ENCODE data around the gene OR10A6. TPM values are rescaled to one million over a fixed set of nuclear protein-coding genes. Genes with fewer than 3 reads are reported as not detected.

The OR10A6 gene
- total RNA-seq, 1 experiment from 2014 or later = not detected

GRCh38 chr11:7898666-7899283 is 32.3 kb downstream of the OR10A6 start:
- Histone ChIP-seq H3K27me3 (ENCODE audit: insufficient read depth, low read depth) (no peaks in the 10 kb centered on the region), H3K79me2 (ENCODE audit: low read depth) (peaks cover 15% of the 10 kb centered on the region), H3K4me2 (no peak overlapping the region), H3K36me3 (ENCODE audit: low read depth) (peaks cover 16% of the 10 kb centered on the region), H2AFZ (no peak overlapping the region), H3F3A (ENCODE audit: insufficient read depth, low read depth) (peaks cover 24% of the 10 kb centered on the region; the same call in 1 of the 2 replicates), H4K20me1 (ENCODE audit: insufficient read depth) (no peaks in the 10 kb centered on the region), H3K9me2 (ENCODE audit: insufficient read depth) (no peaks in the 10 kb centered on the region), H3K4me3 (no peak overlapping the region), H3K9me3 (ENCODE audit: insufficient read depth, low read depth) (peaks cover 16% of the 10 kb centered on the region), H3K27ac (no peak overlapping the region), H3K4me1 (replicated peaks; ENCODE audit: insufficient read depth) (peaks cover 33% of the 10 kb centered on the region)
- BruUV-seq (replicated peaks) = no TSS peak
- DNase-seq = no peak
- intact Hi-C loops (cut with micrococcal nuclease; ENCODE audit: unreplicated experiment) = no loop called here
- ChIA-PET CTCF (no interaction called here), POLR2A (ENCODE audit: unreplicated experiment) (no interaction called here)
- TF ChIP-seq CTCF (conservative IDR thresholded peaks at IDR 0.05) (no peak), EZH2 (IDR thresholded peaks at IDR 0.05; ENCODE audit: low read depth) (no peak)

- Histone ChIP-seq H3K9me3 (ENCODE audit: insufficient read depth, low read depth) (peaks cover 16% of the 10 kb centered on the region), H4K20me1 (ENCODE audit: insufficient read depth) (no peaks in the 10 kb centered on the region), H3K36me3 (ENCODE audit: low read depth) (peaks cover 16% of the 10 kb centered on the region), H3K79me2 (ENCODE audit: low read depth) (no peaks in the 10 kb centered on the region), H3K9me2 (ENCODE audit: insufficient read depth) (no peaks in the 10 kb centered on the region), H3K4me1 (replicated peaks; ENCODE audit: insufficient read depth) (peaks cover 17% of the 10 kb centered on the region), H3F3A (ENCODE audit: insufficient read depth, low read depth) (peaks cover 9% of the 10 kb centered on the region; the same call in 1 of the 2 replicates), H3K4me2 (no peak overlapping the region), H3K27me3 (ENCODE audit: insufficient read depth, low read depth) (no peaks in the 10 kb centered on the region), H3K4me3 (no peak overlapping the region), H3K27ac (no peak overlapping the region), H2AFZ (no peak overlapping the region)
- BruUV-seq (replicated peaks) = no TSS peak
- intact Hi-C loops (cut with micrococcal nuclease; ENCODE audit: unreplicated experiment) = no loop called here
- ChIA-PET POLR2A (ENCODE audit: unreplicated experiment) (no interaction called here), CTCF (no interaction called here)
- TF ChIP-seq CTCF (conservative IDR thresholded peaks at IDR 0.05) (no peak), EZH2 (IDR thresholded peaks at IDR 0.05; ENCODE audit: low read depth) (no peak)
- no peak for DNase-seq
Observed at GRCh38 chr11:7896009-7896785, 34.9 kb downstream of the OR10A6 start.

- BruUV-seq (replicated peaks) = no TSS peak
- H4K20me1 ChIP-seq (ENCODE audit: insufficient read depth) = no peaks in the 10 kb centered on the region
- no peaks in the 10 kb centered on the region for H3K27me3 ChIP-seq (ENCODE audit: insufficient read depth, low read depth)
- no peaks in the 10 kb centered on the region for H3K9me2 ChIP-seq (ENCODE audit: insufficient read depth)
- ChIA-PET CTCF (no interaction called here), POLR2A (ENCODE audit: unreplicated experiment) (interaction anchor here (0.6 kb wide), 1 partner anchor 93 kb away, joined by 4 read pairs; the partner anchor contains the start of gene EIF3F)
- H3K4me3 ChIP-seq = no peak overlapping the region
- no peak overlapping the region for H3K4me2 ChIP-seq
- H3K9me3 ChIP-seq (ENCODE audit: insufficient read depth, low read depth) = peaks cover 8% of the 10 kb centered on the region; the same call in 1 of the 2 replicates
- H3K27ac ChIP-seq = no peak overlapping the region
- TF ChIP-seq EZH2 (IDR thresholded peaks at IDR 0.05; ENCODE audit: low read depth) (no peak), CTCF (conservative IDR thresholded peaks at IDR 0.05) (no peak)
- 0 out of 2 replicates have a peak, but pooled peaks cover 10% of the 10 kb centered on the region for H3K4me1 ChIP-seq (replicated peaks; ENCODE audit: insufficient read depth)
- intact Hi-C loops (cut with micrococcal nuclease; ENCODE audit: unreplicated experiment) = no loop called here
- DNase-seq = no peak
- no peaks in the 10 kb centered on the region for H3K79me2 ChIP-seq (ENCODE audit: low read depth)
- no peak overlapping the region for H2AFZ ChIP-seq
- H3K36me3 ChIP-seq (ENCODE audit: low read depth) = peaks cover 7% of the 10 kb centered on the region
- peaks cover 5% of the 10 kb centered on the region; the same call in 1 of the 2 replicates for H3F3A ChIP-seq (ENCODE audit: insufficient read depth, low read depth)
Observed at GRCh38 chr11:7894251-7894650, 36.8 kb downstream of the OR10A6 start.

Data from PC-9 (cell line).